GDM1 (cell line): Measurements from ENCODE around the gene RUBCNL.
"Not testable (repeated sequence)": the region's sequence is repeated elsewhere in the genome, so short reads cannot be mapped to it uniquely, and the experiment has no call there.

Experiments used
- DNase-seq: peaks from one replicate; lab custom pipeline; 2025; lab: John Stamatoyannopoulos, UW

RUBCNL gene

GRCh38 chr13:46387064-46387851, at the start of gene RUBCNL:
TSS of gene RUBCNL (minus strand) at chr13:46387252. CDS start at chr13:46372475, 14,777 bp downstream.
- no peak for DNase-seq

- not testable (repeated sequence) for DNase-seq
Observed at GRCh38 chr13:46429558-46429957, 42.5 kb upstream of the RUBCNL start.

- no peak for DNase-seq
Observed at GRCh38 chr13:46405457-46405856, 18.4 kb upstream of the RUBCNL start.

GRCh38 chr13:46404733-46405100, 17.7 kb upstream of the RUBCNL start:
- peak; percentile 14 for DNase-seq

GRCh38 chr13:46403851-46404732, 17.0 kb upstream of the RUBCNL start:
- DNase-seq: peak; percentile 15

GRCh38 chr13:46402178-46402577, 15.1 kb upstream of the RUBCNL start:
- DNase-seq: no peak

GRCh38 chr13:46401432-46401831, 14.4 kb upstream of the RUBCNL start:
- no peak for DNase-seq

GRCh38 chr13:46396341-46396740, 9.3 kb upstream of the RUBCNL start:
- DNase-seq: no peak

- no peak for DNase-seq
Observed at GRCh38 chr13:46392967-46393366, 5.9 kb upstream of the RUBCNL start.

GRCh38 chr13:46389457-46390451, 2.7 kb upstream of the RUBCNL start:
- peak; percentile 42 for DNase-seq

GRCh38 chr13:46388846-46389245, 1.8 kb upstream of the RUBCNL start:
- DNase-seq: no peak

- no peak for DNase-seq
Observed at GRCh38 chr13:46388308-46388707, 1.3 kb upstream of the RUBCNL start.

GRCh38 chr13:46386392-46387063, 524 bp downstream of the RUBCNL start:
- DNase-seq: no peak

- no peak for DNase-seq
Observed at GRCh38 chr13:46385946-46386345, 1.1 kb downstream of the RUBCNL start.

- DNase-seq: no peak
Observed at GRCh38 chr13:46383383-46383782, 3.7 kb downstream of the RUBCNL start.

GRCh38 chr13:46382224-46382623, 4.8 kb downstream of the RUBCNL start:
- DNase-seq: no peak

GRCh38 chr13:46380242-46380641, 6.8 kb downstream of the RUBCNL start:
- DNase-seq: no peak

- no peak for DNase-seq
Observed at GRCh38 chr13:46379611-46380010, 7.4 kb downstream of the RUBCNL start.

- DNase-seq: no peak
Observed at GRCh38 chr13:46378411-46378810, 8.6 kb downstream of the RUBCNL start.

- no peak for DNase-seq
Observed at GRCh38 chr13:46377554-46377953, 9.5 kb downstream of the RUBCNL start.

- no peak for DNase-seq
Observed at GRCh38 chr13:46374710-46375109, 12.3 kb downstream of the RUBCNL start.
